CD8-positive, alpha-beta memory T cell (primary cell): ENCODE measurements around the gene SLC35F2. TPM values are rescaled to one million over a fixed set of nuclear protein-coding genes. Genes with fewer than 3 reads are reported as not detected.

Experiments
- CTCF ChIA-PET: fragments of 350-600 bp; sonication (Branson Sonifier 250); formaldehyde crosslinking; loops from one replicate; lab custom pipeline; 2021; ENCODE audit warnings: antibody characterized with exemption; lab: Charles Lee
- POLR2A ChIA-PET: fragments of 350-600 bp; sonication (Branson Sonifier 250); formaldehyde crosslinking; loops from one replicate; lab custom pipeline; 2021; ENCODE audit warnings: antibody characterized with exemption; lab: Charles Lee
- DNase-seq, 5 donors: peaks; one replicate each; pipeline versions ENCODE4 v3.0.0 to v3.0.0-alpha.2; 2020 to 2022; ENCODE audit warnings: mixed read lengths in 1 of 5
- H3K27ac ChIP-seq: one replicate; pipeline ENCODE4 v1.7.0; 2013; ENCODE audit warnings: low read depth, mild to moderate bottlenecking, low read length, moderate library complexity
- H3K27me3 ChIP-seq: 2 replicates; pipeline ENCODE4 v1.7.0; 2013; ENCODE audit warnings: low read length, mild to moderate bottlenecking; ENCODE audit not compliant: insufficient read depth, poor library complexity, severe bottlenecking
- H3K36me3 ChIP-seq: 2 replicates; pipeline ENCODE4 v1.7.0; 2013; ENCODE audit warnings: mild to moderate bottlenecking, low read length, moderate library complexity; ENCODE audit not compliant: insufficient read depth
- H3K4me1 ChIP-seq: 2 replicates; pipeline ENCODE4 v1.7.0; 2013; ENCODE audit warnings: mild to moderate bottlenecking, low read length, moderate library complexity; ENCODE audit not compliant: insufficient read depth
- H3K4me3 ChIP-seq: 2 replicates; pipeline ENCODE4 v1.7.0; 2013; ENCODE audit warnings: mild to moderate bottlenecking, low read length
- H3K9me3 ChIP-seq: 2 replicates; pipeline ENCODE4 v1.7.0; 2013; ENCODE audit warnings: mild to moderate bottlenecking, low read length
- H3K27ac Mint-ChIP-seq, 8 donors: one replicate each; pipeline ENCODE4 v1.8.0; 2020 to 2021; ENCODE audit warnings: mixed read lengths in 8 of 8, mild to moderate bottlenecking in 6 of 8, inconsistent platforms in 3 of 8, moderate library complexity in 3 of 8
- H3K27me3 Mint-ChIP-seq, 2 donors: one replicate each; pipeline ENCODE4 v1.8.0; 2020 to 2021; ENCODE audit warnings: mixed read lengths in 2 of 2, mild to moderate bottlenecking in 1 of 2, moderate library complexity in 1 of 2
- H3K36me3 Mint-ChIP-seq, 3 donors: one replicate each; pipeline ENCODE4 v1.8.0; 2020 to 2021; ENCODE audit warnings: mixed read lengths in 3 of 3, inconsistent platforms in 1 of 3, mild to moderate bottlenecking in 1 of 3
- H3K4me1 Mint-ChIP-seq, 3 donors: one replicate each; pipeline ENCODE4 v1.8.0; 2020 to 2021; ENCODE audit warnings: mixed read lengths in 3 of 3, inconsistent platforms in 1 of 3, mild to moderate bottlenecking in 1 of 3
- H3K4me3 Mint-ChIP-seq, 7 donors: one replicate each; pipeline ENCODE4 v1.8.0; 2020 to 2021; ENCODE audit warnings: mixed read lengths in 7 of 7, mild to moderate bottlenecking in 6 of 7, moderate library complexity in 4 of 7, inconsistent platforms in 2 of 7
- H3K9me3 Mint-ChIP-seq, 5 donors: one replicate each; pipeline ENCODE4 v1.8.0; 2020 to 2022; ENCODE audit warnings: mixed read lengths in 5 of 5, mild to moderate bottlenecking in 3 of 5, moderate library complexity in 2 of 5, inconsistent platforms in 1 of 5
- polyA plus RNA-seq: library from polyadenylated mRNA; unstranded; fragments of 300-500 nt; fragmentation: Illumina TruSeq; gene quantifications from one replicate; pipeline ENCODE4 v1.2.3, GENCODE V29; 2021
- total RNA-seq, 2 experiments: library from RNA; stranded (reverse); gene quantifications; one replicate each; pipeline ENCODE4 v1.2.3, GENCODE V29; 2021

Gene SLC35F2
- total and polyA plus RNA-seq, 3 experiments from 2014 or later: 11.6 to 34.5 (median 32.0) TPM

- Mint-ChIP-seq H3K27me3 (peaks cover 27 to 70% of the 10 kb centered on the region in 2 donors), H3K9me3 (peaks cover 0 to 9% (median 0%) of the 10 kb centered on the region in 5 donors), H3K4me1 (no peaks in the 10 kb centered on the region), H3K36me3 (no peaks in the 10 kb centered on the region), H3K27ac (peak overlapping the region in 1 of 8 donors; percentile 10), H3K4me3 (no peak overlapping the region)
- no peaks in the 10 kb centered on the region for H3K36me3 ChIP-seq
- no peaks in the 10 kb centered on the region for H3K27me3 ChIP-seq
- ChIA-PET CTCF (no interaction called here), POLR2A (no interaction called here)
- no peak overlapping the region for H3K4me3 ChIP-seq
- H3K27ac ChIP-seq: no peak overlapping the region
- no peaks in the 10 kb centered on the region for H3K9me3 ChIP-seq
- no peaks in the 10 kb centered on the region for H3K4me1 ChIP-seq
- no peak for DNase-seq
These were observed 102.0 kb downstream of the SLC35F2 start for GRCh38 chr11:107756553-107756952.

- DNase-seq: no peak
- peaks cover 10 to 54% of the 10 kb centered on the region in 2 donors for H3K27me3 Mint-ChIP-seq
- no peaks in the 10 kb centered on the region for H3K4me1 ChIP-seq
- no peak overlapping the region for H3K4me3 Mint-ChIP-seq
- no peak overlapping the region for H3K27ac ChIP-seq
- no peaks in the 10 kb centered on the region for H3K4me1 Mint-ChIP-seq
- H3K4me3 ChIP-seq: no peak overlapping the region
- no peaks in the 10 kb centered on the region for H3K36me3 Mint-ChIP-seq
- ChIA-PET CTCF (no interaction called here), POLR2A (no interaction called here)
- no peaks in the 10 kb centered on the region for H3K36me3 ChIP-seq
- H3K9me3 ChIP-seq: no peaks in the 10 kb centered on the region
- H3K27ac Mint-ChIP-seq: no peak overlapping the region
- H3K9me3 Mint-ChIP-seq: peaks cover 0 to 5% (median 0%) of the 10 kb centered on the region in 5 donors
- no peaks in the 10 kb centered on the region for H3K27me3 ChIP-seq
These were observed 105.4 kb downstream of the SLC35F2 start for GRCh38 chr11:107752949-107753822.

GRCh38 chr11:107752508-107752907 lies 106.1 kb downstream of the SLC35F2 start:
- ChIA-PET CTCF (no interaction called here), POLR2A (no interaction called here)
- no peaks in the 10 kb centered on the region for H3K36me3 Mint-ChIP-seq
- no peak for DNase-seq
- no peaks in the 10 kb centered on the region for H3K9me3 ChIP-seq
- H3K4me1 ChIP-seq: no peaks in the 10 kb centered on the region
- no peak overlapping the region for H3K27ac Mint-ChIP-seq
- no peaks in the 10 kb centered on the region for H3K27me3 ChIP-seq
- no peak overlapping the region for H3K4me3 ChIP-seq
- H3K9me3 Mint-ChIP-seq: peaks cover 0 to 5% (median 0%) of the 10 kb centered on the region in 5 donors
- peaks cover 6 to 47% of the 10 kb centered on the region in 2 donors for H3K27me3 Mint-ChIP-seq
- no peaks in the 10 kb centered on the region for H3K4me1 Mint-ChIP-seq
- H3K27ac ChIP-seq: no peak overlapping the region
- no peaks in the 10 kb centered on the region for H3K36me3 ChIP-seq
- H3K4me3 Mint-ChIP-seq: no peak overlapping the region

- H3K27ac Mint-ChIP-seq: no peak overlapping the region
- H3K9me3 Mint-ChIP-seq: no peaks in the 10 kb centered on the region
- no peaks in the 10 kb centered on the region for H3K4me1 Mint-ChIP-seq
- Histone ChIP-seq H3K9me3 (no peaks in the 10 kb centered on the region), H3K4me3 (no peak overlapping the region), H3K27me3 (no peaks in the 10 kb centered on the region), H3K27ac (no peak overlapping the region), H3K36me3 (no peaks in the 10 kb centered on the region), H3K4me1 (no peaks in the 10 kb centered on the region)
- ChIA-PET CTCF (no interaction called here), POLR2A (no interaction called here)
- DNase-seq: no peak
- H3K36me3 Mint-ChIP-seq: no peaks in the 10 kb centered on the region
- H3K4me3 Mint-ChIP-seq: no peak overlapping the region
- peaks cover 2 to 36% of the 10 kb centered on the region in 2 donors for H3K27me3 Mint-ChIP-seq
These were observed 107.5 kb downstream of the SLC35F2 start for GRCh38 chr11:107751082-107751481.

GRCh38 chr11:107750313-107750712 lies 108.3 kb downstream of the SLC35F2 start:
- ChIA-PET CTCF (no interaction called here), POLR2A (no interaction called here)
- H3K4me1 ChIP-seq: no peaks in the 10 kb centered on the region
- Mint-ChIP-seq H3K4me1 (no peaks in the 10 kb centered on the region), H3K27me3 (peaks cover 2 to 33% of the 10 kb centered on the region in 2 donors), H3K27ac (no peak overlapping the region), H3K9me3 (no peaks in the 10 kb centered on the region), H3K4me3 (no peak overlapping the region), H3K36me3 (no peaks in the 10 kb centered on the region)
- H3K36me3 ChIP-seq: no peaks in the 10 kb centered on the region
- no peak for DNase-seq
- no peaks in the 10 kb centered on the region for H3K27me3 ChIP-seq
- H3K27ac ChIP-seq: no peak overlapping the region
- no peak overlapping the region for H3K4me3 ChIP-seq
- no peaks in the 10 kb centered on the region for H3K9me3 ChIP-seq

- Histone ChIP-seq H3K27ac (no peak overlapping the region), H3K4me3 (no peak overlapping the region), H3K9me3 (no peaks in the 10 kb centered on the region), H3K36me3 (no peaks in the 10 kb centered on the region), H3K27me3 (no peaks in the 10 kb centered on the region), H3K4me1 (no peaks in the 10 kb centered on the region)
- Mint-ChIP-seq H3K4me1 (no peaks in the 10 kb centered on the region), H3K9me3 (no peaks in the 10 kb centered on the region), H3K4me3 (no peak overlapping the region), H3K27me3 (peaks cover 2 to 50% of the 10 kb centered on the region in 2 donors), H3K36me3 (no peaks in the 10 kb centered on the region), H3K27ac (no peak overlapping the region)
- ChIA-PET CTCF (no interaction called here), POLR2A (no interaction called here)
- no peak for DNase-seq
These were observed 111.0 kb downstream of the SLC35F2 start for GRCh38 chr11:107747622-107748021.

- Mint-ChIP-seq H3K27ac (no peak overlapping the region), H3K27me3 (peaks cover 5 to 51% of the 10 kb centered on the region in 2 donors), H3K4me1 (no peaks in the 10 kb centered on the region), H3K4me3 (no peak overlapping the region), H3K36me3 (no peaks in the 10 kb centered on the region), H3K9me3 (peaks cover 0 to 9% (median 5%) of the 10 kb centered on the region in 5 donors)
- Histone ChIP-seq H3K9me3 (no peaks in the 10 kb centered on the region), H3K36me3 (no peaks in the 10 kb centered on the region), H3K27ac (no peak overlapping the region), H3K4me3 (no peak overlapping the region), H3K4me1 (no peaks in the 10 kb centered on the region), H3K27me3 (no peaks in the 10 kb centered on the region)
- DNase-seq: no peak
- ChIA-PET CTCF (no interaction called here), POLR2A (no interaction called here)
These were observed 113.9 kb downstream of the SLC35F2 start for GRCh38 chr11:107744736-107745135.

DNA sequence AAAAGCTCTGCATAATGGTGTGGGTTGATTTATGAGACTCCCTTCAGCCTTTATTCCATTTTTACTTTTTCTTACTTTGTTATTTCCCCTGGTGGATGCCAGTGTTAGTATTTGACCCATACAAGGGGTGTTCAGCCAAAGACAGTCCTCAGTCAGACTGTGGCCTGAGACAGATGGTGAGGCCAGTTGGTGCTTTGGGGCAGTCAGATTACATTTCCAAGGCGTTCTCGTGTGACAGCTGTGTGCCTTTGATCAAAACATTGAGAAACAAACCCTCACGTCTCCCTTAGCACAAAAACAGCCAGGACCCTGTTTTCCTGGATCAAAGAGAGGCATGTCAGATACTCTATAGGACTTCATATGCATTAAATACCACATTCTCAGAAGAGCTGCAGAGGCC lies 115.4 kb downstream of the SLC35F2 start:
- H3K27ac ChIP-seq: no peak overlapping the region
- POLR2A ChIA-PET: no interaction called here
- Mint-ChIP-seq H3K27me3 (peaks cover 5 to 60% of the 10 kb centered on the region in 2 donors), H3K4me3 (no peak overlapping the region), H3K27ac (no peak overlapping the region), H3K4me1 (no peaks in the 10 kb centered on the region), H3K9me3 (peaks cover 0 to 10% (median 5%) of the 10 kb centered on the region in 5 donors), H3K36me3 (no peaks in the 10 kb centered on the region)
- no peaks in the 10 kb centered on the region for H3K27me3 ChIP-seq
- H3K9me3 ChIP-seq: no peaks in the 10 kb centered on the region
- H3K36me3 ChIP-seq: no peaks in the 10 kb centered on the region
- H3K4me1 ChIP-seq: no peaks in the 10 kb centered on the region
- DNase-seq: no peak
- CTCF ChIA-PET: no interaction called here
- H3K4me3 ChIP-seq: no peak overlapping the region
